HCT116 (cell line): ENCODE data around the gene RNF10. TPM values are rescaled to one million over a fixed set of nuclear protein-coding genes. Genes with fewer than 3 reads are reported as not detected.

Experiments used
- ATAC-seq: fragments of 200-7000 bp; cut with Tn5 transposase; 2 replicates; pipeline ENCODE4 v1.9.1; 2020; ENCODE audit warnings: mild to moderate bottlenecking, moderate library complexity
- BruUV-seq: library from RNA; stranded (reverse); fragments of 400-500 nt; replicated peaks from 2 replicates; lab custom pipeline; 2021; lab: Mats Ljungman, UMichigan
- CTCF ChIA-PET: fragments of 300-600 bp; sonication (Branson Sonifier 250); formaldehyde crosslinking; loops from one replicate; lab custom pipeline; 2021; ENCODE audit warnings: antibody characterized with exemption; lab: Charles Lee
- POLR2A ChIA-PET: fragments of 300-600, 350-600 bp; sonication (Branson Sonifier 250); formaldehyde crosslinking; loops from one replicate; lab custom pipeline; 2021; ENCODE audit warnings: antibody characterized with exemption; lab: Charles Lee
- RAD21 ChIA-PET, 2 experiments: fragments of 300-600 bp; sonication (Branson Sonifier 250); formaldehyde crosslinking; loops; one replicate each; lab custom pipeline; 2023; ENCODE audit warnings: low total read pairs in 2 of 2; ENCODE audit not compliant: uncharacterized antibody in 2 of 2, unreplicated experiment in 2 of 2, low non-redundant PET in 1 of 2; lab: Charles Lee
- DNase-seq: peaks from one replicate; pipeline ENCODE4 v3.0.0-alpha.2; 2010; ENCODE audit warnings: low read depth, low spot score
- H2AFZ ChIP-seq: fragments of 200-600 bp; shearing (Covaris generic), sonication (generic); 2 replicates; pipeline ENCODE4 v1.6.1; 2017; ENCODE audit warnings: low read depth, mixed run types, mixed read lengths, antibody characterized with exemption, low read length; ENCODE audit not compliant: poor library complexity, severe bottlenecking
- H3K27ac ChIP-seq: 2 replicates; pipeline ENCODE4 v1.5.1; 2012; ENCODE audit warnings: low read depth, low read length
- H3K27me3 ChIP-seq: fragments of 200-600 bp; sonication (generic); 2 replicates; pipeline ENCODE4 v1.6.1; 2016; ENCODE audit warnings: mixed run types, low read length, mixed read lengths; ENCODE audit not compliant: insufficient read depth
- H3K36me3 ChIP-seq, 2 experiments: fragments of 200-500 bp in 1 of 2; fragments of 200-600 bp in 1 of 2; sonication (Bioruptor generic) in 1 of 2; sonication (generic) in 1 of 2; 2 replicates each; pipeline versions ENCODE4 v1.5.1 to v1.6.1; 2014 to 2016; ENCODE audit warnings: low read length in 2 of 2, inconsistent platforms in 1 of 2, mixed read lengths in 1 of 2, mixed run types in 1 of 2; ENCODE audit not compliant: insufficient read depth in 2 of 2, control insufficient read depth in 1 of 2
- H3K4me1 ChIP-seq, 2 experiments: fragments of 200-600 bp in 1 of 2; sonication (generic) in 1 of 2; 2 replicates each; pipeline versions ENCODE4 v1.5.1 to v1.6.1; 2012 to 2017; ENCODE audit warnings: low read length in 2 of 2, inconsistent platforms in 1 of 2, mild to moderate bottlenecking in 1 of 2, mixed read lengths in 1 of 2, mixed run types in 1 of 2, moderate library complexity in 1 of 2; ENCODE audit not compliant: insufficient read depth in 2 of 2, control insufficient read depth in 1 of 2
- H3K4me2 ChIP-seq: fragments of 200-600 bp; sonication (generic); 2 replicates; pipeline ENCODE4 v1.6.1; 2017; ENCODE audit warnings: mixed run types, low read length, mixed read lengths
- H3K4me3 ChIP-seq, 2 experiments: fragments of 200-600 bp in 1 of 2; sonication (generic) in 1 of 2; replicated peaks in 1 of 2; 2 replicates each; pipeline ENCODE4 v1.5.1; 2011 to 2016; ENCODE audit warnings: low read length in 2 of 2, control low read depth in 1 of 2, low read depth in 1 of 2, mild to moderate bottlenecking in 1 of 2, mixed read lengths in 1 of 2, mixed run types in 1 of 2
- H3K79me2 ChIP-seq: fragments of 200-600 bp; sonication (generic); 2 replicates; pipeline ENCODE4 v1.6.1; 2017; ENCODE audit warnings: mild to moderate bottlenecking, mixed run types, low read length, moderate library complexity, mixed read lengths; ENCODE audit not compliant: insufficient read depth
- H3K9ac ChIP-seq: fragments of 200-600 bp; sonication (generic); 2 replicates; pipeline ENCODE4 v1.6.1; 2016; ENCODE audit warnings: low read length, mixed read lengths
- H3K9me2 ChIP-seq: fragments of 200-600 bp; sonication (generic), shearing (Covaris generic); 2 replicates; pipeline ENCODE4 v1.6.1; 2017; ENCODE audit warnings: mixed run types, mild to moderate bottlenecking, moderate library complexity; ENCODE audit not compliant: insufficient read depth
- H3K9me3 ChIP-seq, 2 experiments: fragments of 200-500 bp in 1 of 2; fragments of 200-600 bp in 1 of 2; sonication (Bioruptor generic) in 1 of 2; sonication (generic) in 1 of 2; 2 replicates each; pipeline ENCODE4 v1.6.1; 2014 to 2017; ENCODE audit warnings: low read length in 2 of 2, mixed read lengths in 2 of 2, inconsistent platforms in 1 of 2, low read depth in 1 of 2, mild to moderate bottlenecking in 1 of 2, mixed run types in 1 of 2, moderate library complexity in 1 of 2; ENCODE audit not compliant: control insufficient read depth in 1 of 2, insufficient read depth in 1 of 2
- H4K20me1 ChIP-seq: fragments of 200-600 bp; sonication (generic), shearing (Covaris generic); 2 replicates; pipeline ENCODE4 v1.6.1; 2017; ENCODE audit warnings: mixed run types, mild to moderate bottlenecking, moderate library complexity; ENCODE audit not compliant: insufficient read depth
- CEBPB ChIP-seq: IDR thresholded peaks from 2 replicates; pipeline ENCODE4 v1.6.1; 2012; ENCODE audit warnings: low read depth
- CTCF ChIP-seq, 3 experiments: fragments of 200-600 bp in 1 of 3; sonication (generic) in 1 of 3; IDR thresholded peaks in 2 of 3; conservative IDR thresholded peaks in 1 of 3; 2 replicates each; pipeline ENCODE4 v1.5.1; 2012 to 2017; ENCODE audit warnings: low read depth in 2 of 3, low read length in 2 of 3, antibody characterized with exemption in 1 of 3, borderline replicate concordance in 1 of 3, control low read depth in 1 of 3, mild to moderate bottlenecking in 1 of 3, mixed read lengths in 1 of 3, mixed run types in 1 of 3, moderate library complexity in 1 of 3; ENCODE audit not compliant: insufficient read depth in 1 of 3
- EZH2 ChIP-seq: fragments of 200-600 bp; sonication (generic); IDR thresholded peaks from 2 replicates; pipeline ENCODE4 v1.6.1; 2017; ENCODE audit warnings: antibody characterized with exemption, mixed run types
- RAD21 ChIP-seq: IDR thresholded peaks from 2 replicates; pipeline ENCODE4 v1.6.1; 2012; ENCODE audit warnings: low read depth, mild to moderate bottlenecking
- SIN3A ChIP-seq: IDR thresholded peaks from 2 replicates; pipeline ENCODE4 v1.6.1; 2012; ENCODE audit warnings: low read depth
- SP1 ChIP-seq: IDR thresholded peaks from 2 replicates; pipeline ENCODE4 v1.6.1; 2012; ENCODE audit warnings: low read depth
- YY1 ChIP-seq: IDR thresholded peaks from 2 replicates; pipeline ENCODE4 v1.6.1; 2011; ENCODE audit warnings: low read length, low read depth, moderate library complexity, mild to moderate bottlenecking; ENCODE audit not compliant: insufficient replicate concordance; ENCODE audit errors: extremely low read depth
- ZFX ChIP-seq: fragments of 450-650 bp; IDR thresholded peaks from 2 replicates; pipeline ENCODE4 v1.6.1; 2017
- intact Hi-C: fragments of 100-400 bp; cut with micrococcal nuclease; formaldehyde crosslinking; loops from 2 replicates; pipeline ENCODE4 v1.10.0; 2022
- total RNA-seq: library from RNA; stranded (reverse); gene quantifications from one replicate; pipeline ENCODE4 v1.2.1, GENCODE V29; 2021; ENCODE audit not compliant: unreplicated experiment

The RNF10 gene
- total RNA-seq, 1 experiment from 2014 or later, result 141 TPM

DNA sequence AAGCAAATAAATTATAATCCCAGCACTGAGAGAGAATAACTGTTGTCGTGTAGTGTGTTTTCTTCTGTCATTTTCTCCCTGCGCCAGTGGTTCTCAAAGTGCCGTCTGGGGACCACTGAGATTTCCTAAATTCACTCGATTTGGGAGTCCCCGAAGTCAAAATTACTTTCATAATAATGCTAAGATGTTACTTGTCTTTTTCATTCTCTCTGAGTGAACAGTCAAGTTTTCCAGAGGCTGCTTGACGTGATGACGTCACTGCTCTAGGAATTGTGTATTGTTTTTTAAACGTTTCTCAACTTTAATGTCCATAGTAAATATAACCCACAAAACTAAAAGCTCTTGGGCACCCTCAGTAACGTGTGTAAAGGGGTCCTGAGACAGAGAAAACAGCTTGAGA, 47.8 kb downstream of the RNF10 start:
- Histone ChIP-seq H3K9me2 (no peaks in the 10 kb centered on the region), H3K9ac (peak overlapping the region; percentile 77), H3K27me3 (no peaks in the 10 kb centered on the region), H3K79me2 (peaks cover 13% of the 10 kb centered on the region), H3K36me3 (peaks cover 6 to 23% of the 10 kb centered on the region in 2 experiments; a peak in 2 of 4 replicates), H3K4me2 (peak overlapping the region; percentile 79), H3K4me1 (peaks cover 6 to 33% of the 10 kb centered on the region in 2 experiments), H4K20me1 (no peaks in the 10 kb centered on the region), H2AFZ (no peak overlapping the region), H3K4me3 (peak overlapping the region; percentile 82 to 95), H3K27ac (peak overlapping the region; percentile 17; the same call in 1 of the 2 replicates), H3K9me3 (no peaks in the 10 kb centered on the region)
- BruUV-seq, result no TSS peak
- ChIA-PET RAD21 (interaction anchor here in 1 of 2 experiments (0.6 kb wide), 1 partner anchor 160 kb away, joined by 4 read pairs; no protein-coding TSS in a partner anchor), CTCF (interaction anchor here (1.1 to 3.7 kb wide), 10 partner anchors 10 to 427 kb away, joined by 3 to 34 read pairs (median 4); partner anchors contain the start of genes COQ5 and MLEC), POLR2A (interaction anchor here (1.0 to 1.3 kb wide), 2 partner anchors 105 to 127 kb away, joined by 3 to 5 read pairs; partner anchors contain the start of gene MLEC)
- intact Hi-C loops, result loop anchor here (5.0 kb wide), 3 partner anchors 255 to 530 kb away; partner anchors contain the start of gene PLA2G1B
- ATAC-seq (no peak), DNase-seq (no peak)
- TF ChIP-seq ZFX (no peak), CTCF (IDR thresholded peaks at IDR 0.05 in 2 of 3, conservative IDR thresholded peaks at IDR 0.05 in 1 of 3; ENCODE audit: borderline replicate concordance in 1 of 3, insufficient read depth in 1 of 3, low read depth in 2 of 3, low read length in 2 of 3) (no peak), CEBPB (no peak), EZH2 (no peak), SP1 (no peak), SIN3A (0 out of 2 replicates have a peak, but pooled peaks have one; percentile 4), YY1 (no peak), RAD21 (no peak)
